ENCODE measurements around the gene OLFML2A. TPM values are rescaled to one million over a fixed set of nuclear protein-coding genes. Genes with fewer than 3 reads are reported as not detected.

Gene OLFML2A
- total RNA-seq, 4 donors from 2014 or later: 39.0 to 98.9 (median 60.3) TPM

DNA sequence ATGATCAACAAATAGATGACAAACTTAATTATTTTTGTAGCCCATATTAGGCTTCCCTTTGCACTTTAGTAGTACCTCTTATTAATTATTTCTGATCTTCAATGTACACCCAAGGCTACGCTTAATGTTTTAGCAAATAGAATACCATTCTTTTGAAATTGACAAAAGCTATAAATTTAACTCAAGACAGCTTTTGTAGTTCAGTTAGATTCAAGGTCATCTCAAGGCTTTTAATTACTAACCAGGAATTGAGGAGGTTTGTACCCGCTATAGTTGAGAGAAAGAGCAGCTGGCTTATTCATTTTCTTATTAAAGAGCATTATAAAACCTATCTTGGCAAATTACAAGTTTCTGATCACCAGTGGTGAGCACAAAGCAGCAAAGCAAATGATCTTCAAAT is 20.9 kb upstream of the OLFML2A start:
- no peaks in the 10 kb centered on the region for H3K36me3 ChIP-seq
- intact Hi-C loops (cut with DNase I): no loop called here
- DNase-seq (ENCODE audit: extremely low spot score): no peak
- peaks cover 0 to 47% (median 4%) of the 10 kb centered on the region in 4 donors for H3K27me3 ChIP-seq
- H3K4me3 ChIP-seq: no peak overlapping the region
- H3K4me1 ChIP-seq: peaks cover 0 to 10% (median 0%) of the 10 kb centered on the region in 4 donors
- 95% methylated on average over 2 of the region's 2 CpGs for WGBS
- TF ChIP-seq, protein P1, sequence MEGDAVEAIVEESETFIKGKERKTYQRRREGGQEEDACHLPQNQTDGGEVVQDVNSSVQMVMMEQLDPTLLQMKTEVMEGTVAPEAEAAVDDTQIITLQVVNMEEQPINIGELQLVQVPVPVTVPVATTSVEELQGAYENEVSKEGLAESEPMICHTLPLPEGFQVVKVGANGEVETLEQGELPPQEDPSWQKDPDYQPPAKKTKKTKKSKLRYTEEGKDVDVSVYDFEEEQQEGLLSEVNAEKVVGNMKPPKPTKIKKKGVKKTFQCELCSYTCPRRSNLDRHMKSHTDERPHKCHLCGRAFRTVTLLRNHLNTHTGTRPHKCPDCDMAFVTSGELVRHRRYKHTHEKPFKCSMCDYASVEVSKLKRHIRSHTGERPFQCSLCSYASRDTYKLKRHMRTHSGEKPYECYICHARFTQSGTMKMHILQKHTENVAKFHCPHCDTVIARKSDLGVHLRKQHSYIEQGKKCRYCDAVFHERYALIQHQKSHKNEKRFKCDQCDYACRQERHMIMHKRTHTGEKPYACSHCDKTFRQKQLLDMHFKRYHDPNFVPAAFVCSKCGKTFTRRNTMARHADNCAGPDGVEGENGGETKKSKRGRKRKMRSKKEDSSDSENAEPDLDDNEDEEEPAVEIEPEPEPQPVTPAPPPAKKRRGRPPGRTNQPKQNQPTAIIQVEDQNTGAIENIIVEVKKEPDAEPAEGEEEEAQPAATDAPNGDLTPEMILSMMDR (IDR thresholded peaks at IDR 0.05): no peak
- TF ChIP-seq POLR2A (IDR thresholded peaks at IDR 0.05; ENCODE audit: low read depth): no peak
- no peak for TF ChIP-seq EP300 (IDR thresholded peaks at IDR 0.05)
- TF ChIP-seq POLR2AphosphoS5 (IDR thresholded peaks at IDR 0.05): no peak
- H3K27ac ChIP-seq (replicated peaks in 1 of 4): no peak overlapping the region
- no peaks in the 10 kb centered on the region for H3K9me3 ChIP-seq

DNA sequence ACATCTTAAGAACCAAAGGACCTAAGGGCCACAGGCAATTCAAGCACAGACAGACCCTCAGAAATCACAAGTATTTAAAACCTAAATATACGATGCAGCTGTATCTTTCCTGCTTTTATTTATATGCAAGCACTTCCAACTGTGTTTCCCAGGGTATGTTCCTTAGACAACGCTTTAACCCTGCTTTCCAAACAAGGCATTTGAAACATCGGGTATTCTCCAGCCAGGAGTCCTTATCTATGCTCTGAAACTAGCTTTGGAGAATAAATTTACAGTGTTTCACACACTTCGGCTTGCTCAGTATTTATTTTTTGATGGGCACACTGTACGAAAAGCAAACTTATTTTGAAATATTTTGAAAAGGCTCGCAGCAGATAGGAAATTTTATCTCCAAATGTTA is 19.3 kb upstream of the OLFML2A start:
- H3K36me3 ChIP-seq: no peaks in the 10 kb centered on the region
- H3K4me3 ChIP-seq: no peak overlapping the region
- no peak for TF ChIP-seq POLR2AphosphoS5 (IDR thresholded peaks at IDR 0.05)
- TF ChIP-seq, protein P1 (IDR thresholded peaks at IDR 0.05): no peak
- TF ChIP-seq POLR2A (IDR thresholded peaks at IDR 0.05; ENCODE audit: low read depth): no peak
- no peak for TF ChIP-seq EP300 (IDR thresholded peaks at IDR 0.05)
- 45% methylated on average over 6 of the region's 6 CpGs for WGBS
- intact Hi-C loops (cut with DNase I): no loop called here
- peaks cover 0 to 47% (median 6%) of the 10 kb centered on the region in 4 donors for H3K27me3 ChIP-seq
- no peaks in the 10 kb centered on the region for H3K9me3 ChIP-seq
- DNase-seq (ENCODE audit: extremely low spot score): no peak
- peaks cover 0 to 10% (median 0%) of the 10 kb centered on the region in 4 donors for H3K4me1 ChIP-seq
- no peak overlapping the region for H3K27ac ChIP-seq (replicated peaks in 1 of 4)

DNA sequence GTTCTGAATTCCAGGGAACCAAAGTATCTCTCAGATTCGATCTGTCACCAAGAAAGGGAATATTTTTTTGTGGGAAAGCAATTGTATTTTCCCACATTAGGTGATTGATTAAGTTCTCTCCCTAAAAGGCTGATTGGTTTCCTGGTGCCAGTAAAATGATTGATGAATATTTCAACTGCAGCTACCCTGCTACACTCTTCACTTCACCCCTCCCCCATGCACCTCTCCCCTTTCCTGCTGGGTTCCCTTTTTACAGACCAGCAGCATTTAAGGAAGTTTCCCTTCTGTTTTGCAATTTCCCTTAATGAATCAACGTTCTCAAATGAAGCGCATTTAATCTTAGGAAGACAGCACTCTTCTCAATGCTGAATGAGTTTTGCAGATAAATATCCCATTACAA is 18.9 kb upstream of the OLFML2A start:
- peaks cover 0 to 10% (median 0%) of the 10 kb centered on the region in 4 donors for H3K4me1 ChIP-seq
- no peak for DNase-seq (ENCODE audit: extremely low spot score)
- no peaks in the 10 kb centered on the region for H3K9me3 ChIP-seq
- 52% methylated on average over 3 of the region's 3 CpGs for WGBS
- TF ChIP-seq EP300 (IDR thresholded peaks at IDR 0.05): no peak
- no peaks in the 10 kb centered on the region for H3K36me3 ChIP-seq
- no peak overlapping the region for H3K27ac ChIP-seq (replicated peaks in 1 of 4)
- peaks cover 0 to 47% (median 6%) of the 10 kb centered on the region in 4 donors for H3K27me3 ChIP-seq
- H3K4me3 ChIP-seq: no peak overlapping the region
- intact Hi-C loops (cut with DNase I): no loop called here

DNA sequence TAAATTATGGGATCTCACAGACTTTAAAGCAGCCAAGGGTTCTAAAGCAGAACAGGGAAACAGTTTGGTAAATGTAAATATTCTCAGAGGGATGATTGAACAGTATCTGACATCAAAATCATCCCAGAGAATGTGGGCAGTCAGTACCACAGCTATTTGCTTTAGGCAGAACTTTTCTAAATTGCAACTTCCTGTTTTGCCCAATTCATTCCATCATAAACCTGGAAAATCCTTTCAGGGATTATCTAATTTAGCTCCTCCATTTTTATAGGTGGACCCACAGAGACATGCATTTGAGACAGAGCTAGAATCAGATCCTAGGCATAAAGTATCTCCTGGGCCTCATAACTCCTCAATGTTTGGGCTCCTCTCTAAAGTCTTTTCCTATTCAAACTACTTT is 18.2 kb upstream of the OLFML2A start:
- no peak for DNase-seq (ENCODE audit: extremely low spot score)
- peaks cover 0 to 10% (median 0%) of the 10 kb centered on the region in 4 donors for H3K4me1 ChIP-seq
- H3K27ac ChIP-seq (replicated peaks in 1 of 4): no peak overlapping the region
- no peaks in the 10 kb centered on the region for H3K9me3 ChIP-seq
- TF ChIP-seq POLR2AphosphoS5 (IDR thresholded peaks at IDR 0.05) (no peak), EP300 (IDR thresholded peaks at IDR 0.05) (no peak), POLR2A (IDR thresholded peaks at IDR 0.05; ENCODE audit: low read depth) (no peak)
- TF ChIP-seq, protein P1 (IDR thresholded peaks at IDR 0.05): no peak
- peaks cover 0 to 50% (median 6%) of the 10 kb centered on the region in 4 donors for H3K27me3 ChIP-seq
- intact Hi-C loops (cut with DNase I): no loop called here
- no peak overlapping the region for H3K4me3 ChIP-seq
- no peaks in the 10 kb centered on the region for H3K36me3 ChIP-seq

DNA sequence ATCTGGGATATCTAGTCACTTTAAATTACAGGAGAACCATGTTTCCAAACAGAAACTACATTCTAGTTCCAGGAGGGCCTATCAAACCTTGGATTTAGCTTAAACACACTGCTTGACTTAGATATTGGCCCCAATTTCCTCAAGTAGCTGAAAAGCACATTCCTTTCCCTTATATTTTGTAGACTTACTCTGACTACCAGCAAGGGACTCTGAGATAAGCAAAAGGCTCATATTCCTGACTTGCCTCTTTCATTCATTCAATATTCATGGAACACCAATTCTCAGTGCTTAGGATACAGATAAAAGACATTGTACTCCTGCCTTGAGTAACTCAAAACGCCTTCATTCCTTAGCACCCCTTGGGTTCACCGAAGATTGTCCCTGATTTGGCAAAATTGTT is 17.6 kb upstream of the OLFML2A start:
- intact Hi-C loops (cut with DNase I): no loop called here
- no peaks in the 10 kb centered on the region for H3K9me3 ChIP-seq
- 96% methylated on average over 2 of the region's 2 CpGs for WGBS
- no peak for DNase-seq (ENCODE audit: extremely low spot score)
- H3K36me3 ChIP-seq: no peaks in the 10 kb centered on the region
- peaks cover 0 to 55% (median 6%) of the 10 kb centered on the region in 4 donors for H3K27me3 ChIP-seq
- peaks cover 0 to 10% (median 0%) of the 10 kb centered on the region in 4 donors for H3K4me1 ChIP-seq
- no peak overlapping the region for H3K27ac ChIP-seq (replicated peaks in 1 of 4)
- TF ChIP-seq POLR2AphosphoS5 (IDR thresholded peaks at IDR 0.05) (no peak), POLR2A (IDR thresholded peaks at IDR 0.05; ENCODE audit: low read depth) (no peak), EP300 (IDR thresholded peaks at IDR 0.05) (no peak)
- TF ChIP-seq, protein P1 (IDR thresholded peaks at IDR 0.05): no peak
- no peak overlapping the region for H3K4me3 ChIP-seq

Data from esophagus muscularis mucosa (tissue), 4 donors.